Astrocyte of the cerebellum (primary cell): ENCODE data around the gene MAP2K6.

ENCODE experiments used
- DNase-seq: peaks from one replicate; pipeline ENCODE4 v3.0.0-alpha.2; 2011; ENCODE audit warnings: low read depth
- H3K4me3 ChIP-seq: 2 replicates; pipeline ENCODE4 v1.5.1; 2011; ENCODE audit warnings: mild to moderate bottlenecking, low read depth, low read length, moderate library complexity
- CTCF ChIP-seq: IDR thresholded peaks from 2 replicates; pipeline ENCODE4 v1.5.1; 2012; ENCODE audit warnings: low read length, low read depth, moderate library complexity, mild to moderate bottlenecking; ENCODE audit errors: missing control alignments
- in situ Hi-C: cut with HindIII; loops from 2 replicates; pipeline ENCODE4 v1.10.0; 2017; ENCODE audit warnings: low sequenced_read_pairs

Gene MAP2K6

GRCh38 chr17:69414408-69415274 lies at the start of gene MAP2K6:
TSS of gene MAP2K6 (plus strand) at chr17:69414697. CDS start at chr17:69414985, 288 bp downstream.
- H3K4me3 ChIP-seq = peak within 1 kb of the TSS; percentile 49
- TF ChIP-seq CTCF = no peak
- in situ Hi-C loops = no loop called here
- DNase-seq = peak; percentile 18

- TF ChIP-seq CTCF = no peak
- H3K4me3 ChIP-seq = no peak overlapping the region
- in situ Hi-C loops = no loop called here
- no peak for DNase-seq
These were observed 47.2 kb upstream of the MAP2K6 start for GRCh38 chr17:69367298-69367697.

- in situ Hi-C loops = no loop called here
- no peak for TF ChIP-seq CTCF
- H3K4me3 ChIP-seq = no peak overlapping the region
- no peak for DNase-seq
These were observed 41.4 kb upstream of the MAP2K6 start for GRCh38 chr17:69373069-69373468.

GRCh38 chr17:69375229-69375628 lies 39.3 kb upstream of the MAP2K6 start:
- TF ChIP-seq CTCF = no peak
- in situ Hi-C loops = loop anchor here (5.0 kb wide), 1 partner anchor 48 kb away; the partner anchor contains the start of gene ABCA5
- H3K4me3 ChIP-seq = no peak overlapping the region
- DNase-seq = no peak

GRCh38 chr17:69388822-69389442 lies 25.6 kb upstream of the MAP2K6 start:
- no peak for DNase-seq
- in situ Hi-C loops = no loop called here
- no peak overlapping the region for H3K4me3 ChIP-seq
- no peak for TF ChIP-seq CTCF

GRCh38 chr17:69390795-69391501 lies 23.5 kb upstream of the MAP2K6 start:
- no peak overlapping the region for H3K4me3 ChIP-seq
- in situ Hi-C loops = no loop called here
- no peak for TF ChIP-seq CTCF

More at GRCh38 chr17:69390795-69391501, 23.5 kb upstream of the MAP2K6 start:
- no peak for DNase-seq
